NCI-H345 (cell line): Measurements from ENCODE around the gene BPHL.
A peak's percentile ranks its signal among the peaks of the same experiment; 100 is the strongest.
"Not testable (repeated sequence)": the region's sequence is repeated elsewhere in the genome, so short reads cannot be mapped to it uniquely, and the experiment has no call there.

Experiments used
- DNase-seq: peaks from one replicate; lab custom pipeline; 2025; lab: John Stamatoyannopoulos, UW

BPHL gene

DNA sequence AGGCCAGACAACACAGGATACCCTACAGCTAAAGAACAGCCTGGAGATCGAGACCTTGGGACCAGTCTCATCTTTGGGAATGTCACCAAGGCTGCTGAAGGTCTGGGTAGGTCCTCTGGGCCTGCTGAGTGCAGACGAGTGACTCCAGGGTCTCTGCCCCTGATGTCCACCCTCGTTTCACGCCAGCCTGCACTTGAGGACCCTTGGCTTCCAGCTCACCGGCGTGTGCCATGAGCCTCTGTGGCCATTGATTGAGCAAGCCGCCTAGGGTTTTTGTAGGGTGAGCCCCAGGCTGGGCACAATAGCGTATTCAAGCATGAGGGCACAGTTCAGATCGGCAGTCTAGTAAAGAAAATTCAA is 4.3 kb downstream of the BPHL start:
- no peak for DNase-seq

DNA sequence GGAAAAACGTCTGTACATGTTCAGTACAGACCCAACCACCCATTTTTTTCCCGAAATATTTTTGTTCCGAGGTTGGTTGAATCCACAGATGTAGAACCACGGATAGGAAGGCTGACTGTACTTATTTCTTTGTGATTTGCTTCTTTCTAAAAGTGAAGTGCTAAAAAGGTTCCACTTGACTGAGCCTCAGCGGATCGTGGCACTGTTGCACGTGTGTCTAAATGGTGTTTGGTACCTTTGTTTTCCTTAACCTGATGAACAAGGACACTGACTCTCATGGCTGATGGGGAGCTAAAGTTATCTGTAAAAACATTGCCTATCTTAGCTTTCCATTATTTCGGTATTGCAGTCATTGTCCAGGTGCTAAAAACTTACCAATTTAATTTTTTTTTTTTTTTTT is 6.2 kb downstream of the BPHL start:
- peak; percentile 0 for DNase-seq

DNA sequence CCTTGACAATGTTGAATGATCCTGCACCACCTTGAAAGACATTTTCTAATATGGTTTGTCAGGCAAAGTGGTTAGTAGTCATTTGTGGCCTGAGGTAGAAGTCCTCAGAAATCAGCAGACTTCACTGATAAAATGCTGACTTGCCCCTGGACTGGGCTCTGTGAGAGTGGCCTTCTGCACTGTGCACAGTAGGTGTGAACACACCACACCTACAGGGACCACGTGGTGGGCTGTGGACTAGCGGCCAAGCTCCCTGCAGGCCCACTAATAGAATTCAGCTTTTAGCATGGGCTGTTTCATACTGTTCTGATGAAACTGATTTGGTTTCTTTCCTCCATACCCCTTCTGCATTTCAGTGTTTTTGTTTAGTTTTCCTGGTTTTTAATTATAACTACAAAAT is 7.3 kb downstream of the BPHL start:
- DNase-seq: no peak

DNA sequence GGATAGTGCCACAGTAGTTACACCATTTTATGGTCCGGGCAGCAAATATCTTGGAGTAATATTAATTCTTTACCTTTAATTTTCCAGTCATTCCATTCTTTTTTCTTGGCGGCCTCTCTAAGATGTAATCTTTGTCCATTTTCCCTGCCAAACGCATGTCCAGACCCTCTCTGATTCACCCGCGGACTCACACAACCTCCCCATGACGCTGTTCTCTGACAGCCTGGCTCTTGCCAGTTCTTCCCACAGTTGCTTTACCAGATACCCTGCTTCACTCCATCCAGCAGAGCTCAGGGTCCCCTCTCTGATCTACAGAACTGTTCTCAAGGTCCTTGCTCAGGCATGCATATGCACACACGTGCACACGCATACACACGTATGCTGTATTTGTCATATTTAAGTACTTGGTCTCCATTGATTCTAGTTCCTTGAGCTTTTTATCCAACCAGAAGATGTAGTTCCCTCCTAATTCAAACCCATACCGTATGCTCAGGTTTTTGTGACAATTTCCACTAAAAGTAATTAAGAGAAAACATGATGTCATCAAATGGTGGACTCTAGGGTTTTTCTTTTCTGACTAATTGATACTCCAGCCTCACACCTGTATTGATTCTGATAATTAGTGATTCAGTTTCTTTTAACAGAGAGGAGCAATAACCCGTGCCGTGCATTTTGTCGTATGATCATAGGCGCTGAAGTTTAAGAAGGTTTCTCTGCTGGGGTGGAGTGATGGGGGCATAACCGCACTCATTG is 10.0 kb downstream of the BPHL start:
- DNase-seq: no peak

DNA sequence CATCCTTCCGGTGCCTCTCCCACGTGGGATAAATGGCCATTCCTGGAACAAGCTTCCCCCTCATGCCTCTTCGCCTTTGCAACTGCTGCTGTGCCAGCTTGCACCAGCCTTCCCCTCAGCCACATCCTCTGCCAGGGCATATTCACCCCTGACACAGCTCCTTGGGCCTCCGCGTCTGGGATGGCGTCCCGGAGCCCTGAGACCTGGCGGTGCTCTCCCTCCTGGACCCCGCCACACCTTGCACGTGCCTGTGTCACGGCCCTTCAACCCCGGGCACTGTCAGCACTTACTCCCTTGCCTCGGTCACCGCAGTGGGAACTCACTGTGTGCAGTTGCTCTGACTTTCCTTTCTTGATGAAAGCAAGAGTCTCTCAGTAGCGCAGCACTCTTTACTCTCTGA is 13.2 kb downstream of the BPHL start:
- DNase-seq: no peak

DNA sequence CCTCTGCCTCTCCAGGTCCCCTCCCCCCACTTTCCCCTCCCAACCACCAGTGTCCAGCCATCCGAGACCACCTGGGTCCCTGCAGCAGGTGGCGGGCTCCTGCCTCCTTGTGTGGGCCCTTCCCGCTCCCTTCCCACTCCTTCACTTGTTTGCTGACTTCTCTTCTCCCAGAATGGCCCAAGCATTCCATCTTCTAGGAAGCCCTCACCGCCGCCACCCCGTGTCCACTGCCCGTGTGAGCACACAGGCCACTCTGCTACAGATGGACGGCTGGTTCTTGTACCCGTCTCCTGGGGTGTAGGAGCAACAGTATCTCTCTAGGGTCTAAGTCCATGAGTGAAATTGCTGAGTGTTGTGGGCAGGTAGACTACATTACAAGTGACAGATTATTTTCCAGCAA is 15.0 kb downstream of the BPHL start:
- no peak for DNase-seq

DNA sequence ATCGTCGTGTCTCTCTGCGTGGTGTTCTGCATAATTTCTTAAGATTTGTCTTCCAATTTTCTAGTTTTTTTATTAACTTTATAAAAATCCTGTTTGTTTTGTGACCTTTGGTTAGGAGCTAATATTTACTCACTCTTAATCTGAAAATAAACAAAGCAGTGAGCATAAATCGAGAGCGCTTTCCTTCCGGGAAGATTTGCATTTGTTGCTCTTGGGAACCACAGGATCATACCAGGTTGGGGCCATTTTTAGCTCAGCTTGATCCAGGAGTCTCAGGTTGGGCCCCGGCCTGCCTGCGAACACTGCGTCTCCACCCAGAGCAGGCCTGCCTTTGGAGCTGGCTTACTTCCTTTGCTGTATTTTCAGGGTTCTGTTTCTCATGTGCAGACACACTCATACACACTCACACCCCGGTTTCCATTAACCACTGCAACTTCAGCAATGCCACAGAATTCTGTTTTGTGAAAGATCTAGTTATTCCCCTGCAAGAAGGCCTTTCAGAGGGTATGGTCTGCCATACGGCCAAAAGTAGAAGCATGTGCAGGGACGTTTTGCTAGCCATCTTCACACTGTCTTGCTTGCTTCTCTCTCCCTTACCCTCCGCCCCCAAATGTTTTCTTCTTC is 17.3 kb downstream of the BPHL start:
- no peak for DNase-seq

DNA sequence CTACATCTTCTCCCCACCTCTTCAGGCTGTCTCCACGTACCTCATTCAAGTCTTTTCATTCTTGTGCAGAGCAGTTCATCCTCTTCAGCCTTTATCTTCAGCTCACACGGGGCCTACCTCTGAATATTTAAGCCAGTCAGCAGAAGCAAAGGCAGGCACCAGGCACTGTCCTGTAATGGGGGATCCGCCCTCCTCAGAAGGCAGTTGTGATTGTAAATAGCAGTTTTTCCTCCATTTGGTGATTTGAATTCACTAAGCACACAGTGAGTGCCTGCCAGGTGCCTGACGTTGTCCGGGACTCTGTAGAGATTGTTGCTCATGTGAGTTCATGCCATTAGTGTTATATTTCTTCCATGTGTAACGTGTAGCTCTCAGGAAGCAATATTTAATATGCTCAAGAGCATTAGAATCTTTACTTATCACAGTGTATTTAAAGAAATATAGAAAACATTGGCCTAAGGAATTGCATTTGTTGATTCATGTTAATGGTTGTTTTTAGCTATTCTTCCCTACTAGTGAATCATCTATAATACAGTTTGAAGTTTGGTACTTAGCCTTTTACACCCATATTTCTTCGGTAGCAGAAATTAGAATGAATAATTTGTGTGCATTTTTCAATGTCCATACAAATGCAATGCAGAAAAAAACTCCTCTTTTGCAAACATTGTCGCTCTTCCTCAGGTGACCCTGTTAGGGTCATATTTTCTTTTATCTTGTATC is 17.9 kb downstream of the BPHL start:
- no peak for DNase-seq

DNA sequence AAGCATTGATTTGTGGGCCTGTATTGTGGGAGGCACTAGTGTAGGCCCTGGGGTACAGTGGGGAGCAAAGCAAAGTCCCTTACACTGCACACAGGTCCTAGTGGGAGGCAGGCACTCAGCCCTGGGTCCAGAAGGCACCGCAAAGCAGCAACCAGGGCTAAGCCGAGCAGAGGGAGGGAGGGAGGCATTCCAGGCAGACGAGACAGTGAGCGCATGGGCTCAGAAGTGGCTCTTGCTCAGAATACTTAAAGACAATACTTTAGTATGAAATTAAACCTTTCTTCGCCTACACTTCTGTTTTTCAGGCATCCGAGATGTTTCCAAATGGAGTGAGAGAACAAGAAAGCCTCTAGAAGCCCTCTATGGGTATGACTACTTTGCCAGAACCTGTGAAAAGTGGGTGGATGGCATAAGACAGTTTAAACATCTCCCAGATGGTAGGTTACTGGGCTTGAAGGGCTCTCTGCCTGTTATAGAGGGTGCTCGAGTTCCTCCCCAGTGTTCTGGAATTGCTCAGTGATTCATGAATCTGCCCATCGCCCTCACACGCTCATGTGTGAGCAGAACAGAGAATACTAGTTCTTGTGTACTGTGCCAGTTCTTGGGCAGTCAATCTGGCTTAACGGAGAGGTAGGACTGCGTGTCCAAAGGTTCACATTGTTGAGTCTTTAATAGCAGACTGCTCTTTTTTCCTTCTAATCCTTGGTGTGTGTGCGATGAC is 18.7 kb downstream of the BPHL start:
- DNase-seq: no peak

DNA sequence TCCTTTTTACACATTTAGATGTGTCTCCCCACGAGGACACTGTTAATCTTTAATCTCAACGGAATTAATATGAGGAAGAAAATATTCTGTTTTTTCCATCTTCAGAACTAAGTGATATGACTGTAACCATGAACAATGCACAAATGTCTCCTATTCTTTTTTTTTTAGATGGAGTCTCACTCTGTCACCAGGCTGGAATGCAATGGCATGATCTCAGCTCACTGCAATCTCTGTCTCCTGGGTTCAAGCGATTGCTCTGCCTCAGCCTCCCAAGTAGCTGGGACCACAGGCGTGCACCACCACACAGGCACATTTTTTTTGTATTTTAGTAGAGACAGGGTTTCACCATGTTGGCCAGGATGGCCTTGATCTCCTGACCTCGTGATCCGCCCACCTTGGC is 19.4 kb downstream of the BPHL start:
- not testable (repeated sequence) for DNase-seq

DNA sequence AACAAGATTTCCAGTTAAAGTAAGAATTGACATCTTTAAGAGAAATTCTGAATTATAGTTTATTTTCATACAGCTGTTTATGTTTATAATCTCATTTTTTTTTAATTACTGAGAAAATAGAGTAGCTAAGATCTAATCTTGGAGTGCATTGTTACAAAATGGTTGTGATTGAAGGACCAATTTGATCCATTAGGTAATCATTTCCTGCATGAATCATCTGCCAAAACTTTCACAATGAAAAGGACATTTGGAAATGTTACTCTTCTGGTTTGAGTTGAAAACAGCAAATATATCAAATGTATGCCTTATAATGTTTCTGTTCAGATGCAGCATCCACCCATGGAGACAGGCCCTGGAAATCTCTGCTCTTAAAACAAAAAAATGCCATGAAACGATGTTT is 19.8 kb downstream of the BPHL start:
- DNase-seq: no peak

DNA sequence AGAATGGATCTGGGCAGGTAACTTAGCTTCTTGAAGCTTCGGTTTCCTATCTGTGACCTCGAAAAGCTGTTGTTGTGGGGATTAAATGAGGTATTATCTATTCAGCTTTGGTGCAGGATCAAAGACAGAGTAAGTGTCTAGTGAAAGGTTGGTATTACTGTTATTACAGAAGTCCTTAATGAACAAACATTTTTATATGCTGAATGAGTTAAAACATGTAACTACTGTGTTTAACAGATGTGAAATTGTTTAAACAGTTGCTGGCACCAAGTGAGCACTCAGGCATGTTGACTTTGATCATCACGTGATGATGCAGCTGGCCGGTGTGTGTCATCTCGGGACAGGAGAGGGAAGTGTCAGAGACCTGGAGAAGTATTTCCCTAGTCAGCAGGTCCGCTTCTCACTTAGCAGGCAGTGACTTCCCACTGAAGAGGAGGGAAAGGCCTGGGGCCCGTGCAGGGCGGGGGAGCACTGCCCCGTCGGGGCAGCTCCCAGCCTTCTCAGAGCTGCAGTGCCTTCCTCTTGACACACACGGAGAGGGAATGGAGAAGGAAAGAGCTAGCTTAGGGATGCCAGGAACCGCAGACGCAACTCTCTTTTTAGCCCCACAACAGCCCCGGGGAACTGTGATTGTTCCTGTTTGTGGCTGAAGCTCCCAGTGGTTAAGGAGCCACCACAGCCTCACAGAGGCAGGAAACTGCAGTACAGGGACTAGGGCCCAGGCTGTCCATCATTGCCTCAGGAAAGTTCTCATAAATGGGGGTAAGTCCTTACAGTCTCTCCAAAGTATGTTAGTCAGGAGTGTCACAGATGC is 20.8 kb downstream of the BPHL start:
- DNase-seq: peak; percentile 53

DNA sequence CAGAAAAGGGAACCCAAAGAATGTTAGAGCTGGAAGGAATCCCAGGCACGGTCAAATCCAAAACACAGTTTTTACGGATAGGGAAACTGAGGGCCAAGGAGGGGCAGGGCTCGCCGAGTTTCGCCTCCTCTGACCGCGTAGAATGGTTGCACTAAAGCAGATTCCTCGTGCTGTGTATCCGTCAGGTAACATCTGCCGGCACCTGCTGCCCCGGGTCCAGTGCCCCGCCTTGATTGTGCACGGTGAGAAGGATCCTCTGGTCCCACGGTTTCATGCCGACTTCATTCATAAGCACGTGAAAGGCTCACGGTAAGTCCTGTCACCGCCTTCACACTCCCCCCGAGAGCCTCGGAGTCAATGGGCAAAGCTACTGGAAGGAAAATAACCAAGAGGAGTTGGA is 21.7 kb downstream of the BPHL start:
- DNase-seq: no peak

DNA sequence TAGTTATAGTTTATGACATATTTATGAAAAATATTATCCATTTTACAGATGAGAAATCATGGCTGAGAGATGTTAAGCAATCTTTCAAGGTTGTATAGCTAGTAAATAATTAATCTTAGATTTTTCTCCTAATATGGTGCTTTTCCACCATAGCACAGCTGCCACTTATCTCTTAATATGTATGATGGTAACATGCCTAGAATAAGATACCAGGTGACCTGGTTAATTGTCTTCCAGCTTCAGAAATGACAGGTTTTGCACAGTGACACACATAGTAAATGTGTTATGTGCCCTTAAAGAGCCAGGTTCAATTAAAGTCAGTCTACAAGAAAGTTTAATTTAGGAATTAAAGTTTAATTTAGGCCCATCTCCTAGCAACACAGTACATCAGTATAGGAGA is 24.0 kb downstream of the BPHL start:
- no peak for DNase-seq

DNA sequence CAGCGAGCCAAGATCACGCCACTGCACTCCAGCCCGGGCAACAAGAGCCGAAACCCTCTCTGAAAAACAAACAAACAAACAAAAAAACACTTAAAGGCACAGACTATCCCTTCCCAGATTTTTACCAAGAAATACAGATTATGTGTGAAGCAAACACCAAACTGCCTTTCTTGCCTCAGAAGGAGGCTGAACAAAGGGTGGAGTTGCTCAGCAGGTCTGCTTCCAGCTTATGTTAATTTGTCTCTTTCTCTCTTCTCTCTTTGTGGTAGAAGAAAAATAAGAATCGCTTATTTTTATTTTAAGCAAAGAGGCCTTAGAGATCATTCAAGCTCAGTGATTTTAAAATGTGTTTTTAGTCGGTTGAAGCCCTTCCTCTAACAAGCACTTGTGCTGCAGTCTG is 24.6 kb downstream of the BPHL start:
- no peak for DNase-seq

DNA sequence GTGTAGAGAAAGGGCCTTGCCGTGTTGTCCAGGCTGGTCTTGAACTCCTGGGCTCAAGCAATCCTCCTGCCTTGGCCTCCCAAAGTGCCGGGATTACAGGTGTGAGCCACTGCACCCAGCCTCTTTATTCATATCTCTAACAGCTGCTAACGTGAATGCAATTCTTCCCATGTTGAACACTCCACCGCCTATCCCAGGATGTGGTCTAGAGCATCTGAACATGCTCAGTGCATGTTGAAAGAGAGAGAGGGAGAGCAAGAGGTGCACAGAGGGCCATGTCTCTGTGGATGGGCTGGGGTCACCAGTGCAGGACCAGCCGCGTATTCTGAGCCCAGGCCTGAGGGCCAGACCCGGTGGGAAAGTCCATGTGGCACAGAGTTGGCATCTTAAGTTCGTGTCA is 26.1 kb downstream of the BPHL start:
- DNase-seq: no peak

DNA sequence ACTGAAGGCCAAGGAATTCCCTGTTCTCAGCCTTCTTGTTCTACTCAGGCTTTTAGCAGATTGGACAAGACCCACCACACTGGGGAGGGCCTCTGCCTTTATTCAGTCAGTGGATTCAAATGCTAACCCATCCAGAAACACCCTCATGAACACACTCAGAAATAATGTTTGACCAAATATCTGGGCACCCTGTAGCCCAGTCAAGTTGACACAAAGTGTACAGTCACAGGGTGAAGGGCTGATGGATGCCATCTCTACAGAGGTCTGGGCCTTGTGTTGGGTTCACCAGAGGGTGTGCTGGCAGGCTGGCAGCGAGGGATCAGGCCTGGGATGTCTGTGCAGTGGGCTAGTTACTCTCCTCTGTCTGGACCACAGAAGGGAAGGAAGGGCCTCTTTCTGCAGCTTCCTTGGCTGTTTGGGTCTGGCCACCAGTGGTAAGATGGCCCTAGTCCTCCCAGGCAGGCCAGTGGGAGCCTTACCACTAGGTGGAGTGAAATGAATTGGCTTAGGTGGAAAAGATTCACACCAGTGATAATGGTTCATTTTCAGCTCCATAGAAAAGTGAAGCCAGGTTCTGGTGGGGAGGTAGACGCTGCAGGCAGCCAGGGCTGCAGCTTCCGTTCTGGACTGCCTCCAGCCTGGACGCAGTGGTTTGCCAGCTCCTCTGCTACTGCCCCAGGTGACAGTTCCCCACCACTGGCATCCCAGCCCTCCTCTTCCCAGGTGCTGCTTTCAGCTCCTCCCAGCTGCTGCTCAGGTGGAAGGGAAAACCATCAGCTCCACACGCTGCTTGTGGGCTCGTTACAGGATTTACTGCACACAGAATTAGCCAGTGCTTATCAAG is 29.6 kb downstream of the BPHL start:
- DNase-seq: no peak

DNA sequence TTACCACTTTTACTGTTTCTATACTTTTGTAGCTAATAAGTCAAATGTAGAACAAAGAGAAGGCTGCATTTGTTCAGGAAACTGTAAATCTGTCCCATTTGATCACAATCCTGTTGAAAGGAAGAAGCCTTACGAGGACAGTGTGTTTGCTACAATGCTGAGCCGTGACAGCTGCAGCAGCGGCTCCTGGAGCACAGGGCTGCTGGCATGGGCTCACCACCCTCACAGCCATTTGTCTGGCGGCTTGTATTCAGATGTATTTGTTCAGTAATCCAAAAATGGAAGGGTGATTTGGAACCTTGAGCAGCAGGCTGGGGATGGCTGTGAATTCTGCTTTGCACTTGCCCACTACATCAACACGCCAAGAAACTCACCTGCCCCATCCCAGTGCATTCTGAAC is 33.2 kb downstream of the BPHL start:
- DNase-seq: no peak

DNA sequence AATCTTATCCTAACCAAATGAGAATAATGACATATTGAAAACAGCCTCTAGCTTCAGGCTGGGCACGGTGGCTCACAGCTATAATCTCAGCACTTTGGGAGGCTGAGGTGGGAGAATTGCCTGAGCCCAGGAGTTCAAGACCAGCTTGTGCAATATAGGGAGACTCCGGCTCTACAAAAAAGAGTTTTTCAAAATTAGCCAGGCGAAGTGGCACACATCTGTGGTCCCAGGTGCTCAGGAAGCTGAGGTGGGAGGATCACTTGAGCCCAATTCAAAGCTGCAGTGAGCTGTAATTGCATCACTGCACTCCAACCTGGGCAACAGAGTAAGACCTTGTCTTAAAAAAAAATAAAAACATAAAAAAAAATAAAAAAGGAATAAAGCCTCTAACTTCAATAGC is 34.2 kb downstream of the BPHL start:
- no peak for DNase-seq

DNA sequence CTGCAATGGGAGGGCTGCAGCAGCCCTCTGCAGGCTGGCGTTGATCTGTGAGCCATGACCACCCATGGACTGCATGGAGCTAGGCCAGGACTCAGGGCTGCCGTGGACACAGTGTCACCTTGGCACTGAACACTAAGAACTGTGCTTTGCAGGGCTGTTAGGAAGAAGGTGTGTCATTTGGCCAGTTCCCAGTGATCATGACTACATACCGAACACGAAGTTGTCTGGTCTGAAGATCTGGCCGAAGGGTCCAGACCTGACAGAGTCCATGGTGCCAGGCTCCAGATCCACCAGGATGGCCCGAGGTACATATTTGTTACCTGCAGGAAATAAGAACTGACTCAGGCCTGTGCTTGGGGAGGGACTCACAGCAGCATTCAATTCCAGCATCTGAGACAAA is 36.9 kb downstream of the BPHL start:
- DNase-seq: not testable (repeated sequence)
